Measurements from ENCODE around the gene MAP3K6. TPM values are rescaled to one million over a fixed set of nuclear protein-coding genes. Genes with fewer than 3 reads are reported as not detected.

MAP3K6 gene
- total and polyA plus RNA-seq, 2 of the 4 experiments (the other 2 are of a cell fraction), result 4.8 to 15.9 TPM

DNA sequence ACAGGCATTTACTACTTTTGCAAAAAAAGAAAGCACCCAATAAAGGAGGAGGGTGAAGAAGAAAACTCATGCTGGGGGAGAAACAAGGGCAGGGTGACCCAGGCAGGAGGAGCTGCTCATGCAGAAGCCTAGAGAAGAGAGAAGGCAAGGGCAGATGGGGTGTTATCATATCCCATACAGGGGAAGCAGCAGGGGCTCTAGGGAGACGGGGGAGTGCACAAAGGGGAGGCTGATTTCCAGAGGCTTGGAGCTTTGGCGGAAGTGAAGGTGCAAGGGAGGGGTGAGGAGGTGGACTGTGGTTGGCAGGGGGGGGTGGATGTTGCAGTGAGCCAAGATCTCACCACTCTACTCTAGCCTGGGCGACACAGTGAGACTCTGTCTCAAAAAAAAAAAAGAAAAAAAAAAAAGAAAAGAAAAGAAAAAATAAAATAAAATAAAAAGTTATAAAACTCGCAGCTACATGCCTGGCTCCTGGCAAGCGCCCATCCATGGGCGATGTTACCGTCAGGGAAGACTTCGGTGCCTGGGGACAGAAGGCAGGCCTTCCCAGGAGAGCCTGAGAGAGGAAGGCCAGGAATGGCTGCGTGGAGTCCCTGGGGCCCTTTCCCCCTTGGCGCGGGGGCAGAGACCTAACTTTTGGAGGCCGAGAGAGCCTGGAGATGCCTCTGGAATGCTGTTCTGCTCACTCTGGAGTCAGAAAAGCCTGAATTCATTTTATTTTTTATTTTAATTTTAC is 11.2 kb upstream of the MAP3K6 start:
- H3K36me3 ChIP-seq (ENCODE audit: control insufficient read depth, insufficient read depth, low read length), result no peaks in the 10 kb centered on the region
- dilution Hi-C loops (cut with HindIII; ENCODE audit: low sequenced_read_pairs, unreplicated experiment), result no loop called here
- H4K8ac ChIP-seq (ENCODE audit: low read depth in 2 of 2, low read length in 2 of 2), result no peak overlapping the region
- ATAC-seq (ENCODE audit: low read depth) (no peak), DNase-seq (no peak)
- no peak overlapping the region for H3K4me3 ChIP-seq (ENCODE audit: insufficient read depth, low read depth, low read length)
- no peaks in the 10 kb centered on the region for H3K9me3 ChIP-seq (ENCODE audit: control insufficient read depth, insufficient read depth, low read length)
- no peak overlapping the region for H2BK120ac ChIP-seq (ENCODE audit: low read depth, low read length)
- no peak overlapping the region for H2AK5ac ChIP-seq (ENCODE audit: low read depth, low read length)
- no peaks in the 10 kb centered on the region; the same call in 1 of the 2 replicates for H4K20me1 ChIP-seq (ENCODE audit: insufficient read depth, low read length)
- H3K56ac ChIP-seq (ENCODE audit: extremely low read depth, insufficient read depth, low read length), result no peak overlapping the region
- no peak overlapping the region for H3K14ac ChIP-seq (replicated peaks; ENCODE audit: low read depth, low read length)
- WGBS, 2 experiments (ENCODE audit: extremely low coverage in 2 of 2, insufficient read length in 1 of 2), result no CpG with 5 or more reads among the region's 12 CpGs
- no peak overlapping the region for H2BK20ac ChIP-seq (ENCODE audit: low read depth, low read length)
- H4K91ac ChIP-seq (ENCODE audit: insufficient read depth, low read depth, low read length), result no peak overlapping the region
- no peak overlapping the region for H3K27ac ChIP-seq (ENCODE audit: insufficient read depth, low read length)
- H3K4ac ChIP-seq (ENCODE audit: low read depth, low read length), result no peak overlapping the region
- no peak overlapping the region for H3K18ac ChIP-seq (ENCODE audit: low read depth, low read length)
- intact Hi-C loops (cut with micrococcal nuclease), result no loop called here
- ChIA-PET CTCF (interaction anchor here (0.6 to 1.3 kb wide), 2 partner anchors 11 to 76 kb away, joined by 3 read pairs; partner anchors contain the start of gene MAP3K6), POLR2A (ENCODE audit: unreplicated experiment) (no interaction called here)
- no peaks in the 10 kb centered on the region for H3K4me1 ChIP-seq (ENCODE audit: control insufficient read depth, insufficient read depth, low read length)
- no peak overlapping the region for H3K23ac ChIP-seq (ENCODE audit: low read depth, low read length)
- H3K79me1 ChIP-seq (ENCODE audit: low read depth in 1 of 2, low read length in 2 of 2), result no peaks in the 10 kb centered on the region
- no peak overlapping the region for H2AFZ ChIP-seq (replicated peaks; ENCODE audit: low read length, poor library complexity)
- no peak overlapping the region for H4K5ac ChIP-seq (ENCODE audit: low read depth, low read length)
- no TSS peak for BruUV-seq (replicated peaks)
- peaks cover 37% of the 10 kb centered on the region for H3K27me3 ChIP-seq (ENCODE audit: control insufficient read depth, insufficient read depth, low read length)
- H2BK5ac ChIP-seq (ENCODE audit: low read depth, low read length, poor library complexity, severe bottlenecking), result no peak overlapping the region
- H3K9me1 ChIP-seq (ENCODE audit: insufficient read depth, low read length), result no peaks in the 10 kb centered on the region
- no peak overlapping the region for H3K4me2 ChIP-seq (ENCODE audit: low read depth, low read length)
- H2BK15ac ChIP-seq (ENCODE audit: low read depth, low read length), result no peak overlapping the region
- no peak overlapping the region for H3K9ac ChIP-seq (ENCODE audit: low read depth, low read length)
- TF ChIP-seq RFX5 (IDR thresholded peaks at IDR 0.05; ENCODE audit: low read depth, low read length) (no peak), CEBPB (IDR thresholded peaks at IDR 0.05; ENCODE audit: low read depth, low read length) (no peak), RAD21 (IDR thresholded peaks at IDR 0.05; ENCODE audit: low read length) (no peak), BHLHE40 (IDR thresholded peaks at IDR 0.05; ENCODE audit: low read depth, low read length) (no peak), MXI1 (IDR thresholded peaks at IDR 0.05; ENCODE audit: borderline replicate concordance, low read depth, low read length) (no peak), MAZ (IDR thresholded peaks at IDR 0.05; ENCODE audit: borderline replicate concordance, low read depth, low read length) (no peak), MAFK (IDR thresholded peaks at IDR 0.05; ENCODE audit: low read depth, low read length) (no peak), CHD1 (IDR thresholded peaks at IDR 0.05; ENCODE audit: low read depth, low read length) (no peak), POLR2A (IDR thresholded peaks at IDR 0.05; ENCODE audit: low read depth, low read length) (no peak), SMC3 (IDR thresholded peaks at IDR 0.05; ENCODE audit: low read depth, low read length) (no peak), NFE2L2 (IDR thresholded peaks at IDR 0.05; ENCODE audit: low read depth, low read length) (no peak), RCOR1 (IDR thresholded peaks at IDR 0.05; ENCODE audit: insufficient replicate concordance, low read length) (no peak), CTCF (conservative IDR thresholded peaks at IDR 0.05; ENCODE audit: low read depth, low read length) (no peak), FOS (IDR thresholded peaks at IDR 0.05; ENCODE audit: low read depth, low read length) (no peak)
- TF ChIP-seq, protein P1, sequence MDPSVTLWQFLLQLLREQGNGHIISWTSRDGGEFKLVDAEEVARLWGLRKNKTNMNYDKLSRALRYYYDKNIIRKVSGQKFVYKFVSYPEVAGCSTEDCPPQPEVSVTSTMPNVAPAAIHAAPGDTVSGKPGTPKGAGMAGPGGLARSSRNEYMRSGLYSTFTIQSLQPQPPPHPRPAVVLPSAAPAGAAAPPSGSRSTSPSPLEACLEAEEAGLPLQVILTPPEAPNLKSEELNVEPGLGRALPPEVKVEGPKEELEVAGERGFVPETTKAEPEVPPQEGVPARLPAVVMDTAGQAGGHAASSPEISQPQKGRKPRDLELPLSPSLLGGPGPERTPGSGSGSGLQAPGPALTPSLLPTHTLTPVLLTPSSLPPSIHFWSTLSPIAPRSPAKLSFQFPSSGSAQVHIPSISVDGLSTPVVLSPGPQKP (IDR thresholded peaks at IDR 0.05; ENCODE audit: borderline replicate concordance, low read depth, low read length), result no peak
- TF ChIP-seq, protein P2, sequence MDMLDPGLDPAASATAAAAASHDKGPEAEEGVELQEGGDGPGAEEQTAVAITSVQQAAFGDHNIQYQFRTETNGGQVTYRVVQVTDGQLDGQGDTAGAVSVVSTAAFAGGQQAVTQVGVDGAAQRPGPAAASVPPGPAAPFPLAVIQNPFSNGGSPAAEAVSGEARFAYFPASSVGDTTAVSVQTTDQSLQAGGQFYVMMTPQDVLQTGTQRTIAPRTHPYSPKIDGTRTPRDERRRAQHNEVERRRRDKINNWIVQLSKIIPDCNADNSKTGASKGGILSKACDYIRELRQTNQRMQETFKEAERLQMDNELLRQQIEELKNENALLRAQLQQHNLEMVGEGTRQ (IDR thresholded peaks at IDR 0.05; ENCODE audit: low read depth, low read length), result no peak
- no peak overlapping the region for H2AK9ac ChIP-seq (replicated peaks; ENCODE audit: low read depth, low read length, poor library complexity)
- in situ Hi-C loops (cut with MboI; ENCODE audit: low sequenced_read_pairs), result no loop called here
